NCI-H187 treated with DMSO at 0.1 percent for 48 hours (cell line): ENCODE data around the gene IRF2.

ENCODE experiments used
- DNase-seq: peaks from one replicate; lab custom pipeline; 2025; lab: John Stamatoyannopoulos, UW

The IRF2 gene

DNA sequence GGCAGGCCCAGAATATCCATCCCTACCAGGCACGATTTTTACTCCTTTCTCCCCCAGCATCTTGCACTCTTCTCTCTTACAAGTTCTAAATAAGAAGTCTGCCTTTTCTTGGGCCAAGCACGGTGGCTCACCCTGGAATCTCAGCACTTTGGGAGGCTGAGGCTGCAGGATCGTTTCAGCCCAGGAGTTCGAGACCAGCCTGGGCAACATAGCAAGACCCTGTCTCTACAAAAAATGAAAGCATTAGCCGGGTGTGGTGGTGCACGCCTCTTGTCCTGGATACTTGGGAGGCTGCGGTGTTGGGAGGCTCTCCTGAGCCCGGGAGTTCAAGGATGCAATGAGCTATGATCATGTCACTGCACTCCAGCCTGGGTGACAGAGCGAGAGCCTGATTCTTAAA lies 64.8 kb downstream of the IRF2 start:
- DNase-seq, result no peak

DNA sequence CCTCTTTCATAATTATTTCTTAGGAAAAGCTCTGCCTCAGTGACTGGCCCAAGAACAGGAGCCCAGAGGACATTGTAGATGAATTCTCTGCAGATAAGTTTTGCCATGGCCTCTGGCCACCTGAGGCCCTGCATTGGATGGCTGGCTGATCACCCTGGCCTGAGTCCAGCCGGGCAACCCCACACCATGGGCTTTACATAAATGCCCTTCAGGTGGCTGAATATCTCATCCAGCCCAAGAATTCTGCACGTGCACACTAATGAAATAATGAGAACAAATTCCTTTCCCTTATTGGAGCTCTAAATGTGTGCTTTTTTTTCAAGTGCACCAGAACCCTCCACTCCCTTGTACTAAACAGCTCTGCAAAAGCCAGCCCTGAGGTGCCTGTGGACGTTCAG lies 65.7 kb downstream of the IRF2 start:
- no peak for DNase-seq

- DNase-seq, result no peak
Observed at GRCh38 chr4:184408021-184408683, 66.2 kb downstream of the IRF2 start.

DNA sequence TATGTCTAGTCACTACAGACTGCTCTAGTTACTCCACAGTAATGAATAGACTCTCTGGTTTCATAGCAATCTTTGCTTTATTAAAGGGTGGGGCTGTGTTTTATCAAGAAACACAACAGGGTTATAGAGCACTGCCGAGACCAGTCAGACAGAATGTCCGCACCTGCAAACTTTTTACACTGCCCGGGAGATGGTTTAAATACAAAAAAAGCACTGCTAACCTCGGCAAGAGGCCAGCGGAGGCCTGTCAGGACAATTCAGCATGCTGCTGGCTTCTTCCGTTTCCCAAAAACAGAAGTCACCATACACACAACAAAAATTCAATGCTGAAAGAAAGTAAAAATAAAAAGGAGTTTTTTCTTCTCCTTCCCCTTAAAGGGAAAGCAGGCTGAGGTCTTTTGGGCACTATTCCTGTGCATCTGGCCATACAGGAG lies 67.4 kb downstream of the IRF2 start:
- DNase-seq, result no peak

- no peak for DNase-seq
Observed at GRCh38 chr4:184404047-184404446, 70.3 kb downstream of the IRF2 start.

DNA sequence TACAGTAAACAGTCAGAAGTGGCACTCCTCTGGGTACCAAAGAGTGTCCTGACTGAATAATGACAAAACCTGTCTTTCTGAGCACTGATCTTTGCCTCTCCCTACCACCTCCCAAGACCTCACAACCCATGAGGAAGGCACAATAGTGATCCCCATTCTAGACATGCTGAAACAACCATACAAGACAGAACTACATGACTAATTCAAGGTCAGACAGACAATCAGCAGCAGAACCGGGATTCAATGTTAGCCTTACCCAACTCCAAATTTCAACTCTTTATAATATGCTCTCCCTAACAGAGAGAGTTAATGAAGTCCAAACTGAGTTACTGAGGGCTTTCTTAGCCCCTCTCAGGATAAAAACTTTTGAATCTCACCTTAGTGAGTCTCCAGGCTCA lies 71.0 kb downstream of the IRF2 start:
- DNase-seq, result no peak

- DNase-seq, result no peak
Observed at GRCh38 chr4:184402740-184403383, 71.5 kb downstream of the IRF2 start.

DNA sequence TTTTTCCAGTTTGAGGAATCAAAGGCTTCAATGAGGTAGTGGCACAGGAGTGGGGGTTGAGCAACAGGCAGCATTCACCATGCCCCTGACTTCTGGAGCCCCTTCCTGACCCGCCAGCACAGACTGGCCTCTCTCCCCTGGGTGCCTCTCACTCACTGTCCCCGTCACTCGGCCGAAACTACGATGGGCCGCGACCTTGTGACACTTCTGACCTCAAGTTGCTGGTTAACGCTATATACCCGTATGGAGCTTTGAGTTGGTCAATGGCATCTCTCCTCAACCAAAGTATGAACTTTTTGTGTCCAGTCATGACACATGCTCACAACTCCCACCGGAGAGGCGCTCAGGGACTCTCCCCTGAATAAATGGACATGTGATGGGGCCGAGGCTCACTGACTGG lies 72.1 kb downstream of the IRF2 start:
- DNase-seq, result no peak

DNA sequence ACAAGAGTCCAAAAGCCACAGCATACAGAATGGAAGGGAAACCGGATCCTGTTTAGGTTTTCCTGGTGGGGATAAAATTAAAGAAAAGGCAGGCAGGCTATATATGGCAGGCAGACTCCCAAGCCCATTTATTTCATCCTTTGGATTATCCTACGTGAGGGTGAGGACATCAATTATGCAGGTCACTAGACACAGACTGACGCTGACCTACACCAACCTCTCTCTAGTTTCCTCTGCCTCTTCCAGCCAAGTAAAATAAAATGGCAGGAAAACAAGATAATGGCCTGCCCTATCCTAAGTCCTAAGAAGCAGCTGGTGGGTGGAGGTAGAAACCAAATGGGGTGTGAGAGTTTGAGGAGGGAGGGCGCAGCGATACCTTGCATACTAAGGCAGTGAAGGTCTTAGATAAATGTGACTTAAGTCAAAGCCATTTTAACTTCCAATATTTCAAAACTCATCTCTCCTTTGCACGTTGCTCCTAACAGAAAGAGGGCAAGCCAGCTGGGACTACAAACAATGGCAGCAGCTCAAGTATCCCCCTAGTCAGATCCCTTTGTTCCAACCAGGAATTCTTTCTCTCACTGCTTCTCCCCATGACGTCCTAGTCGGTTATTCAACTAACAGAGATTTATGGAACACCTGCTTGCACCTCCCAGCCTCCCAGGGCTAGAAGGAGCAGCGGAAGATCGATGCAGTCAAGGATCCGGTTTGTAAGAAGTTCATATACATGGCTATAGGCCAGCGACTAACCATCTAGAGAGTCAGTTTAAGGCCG lies 72.8 kb downstream of the IRF2 start:
- peak; percentile 80 for DNase-seq

DNA sequence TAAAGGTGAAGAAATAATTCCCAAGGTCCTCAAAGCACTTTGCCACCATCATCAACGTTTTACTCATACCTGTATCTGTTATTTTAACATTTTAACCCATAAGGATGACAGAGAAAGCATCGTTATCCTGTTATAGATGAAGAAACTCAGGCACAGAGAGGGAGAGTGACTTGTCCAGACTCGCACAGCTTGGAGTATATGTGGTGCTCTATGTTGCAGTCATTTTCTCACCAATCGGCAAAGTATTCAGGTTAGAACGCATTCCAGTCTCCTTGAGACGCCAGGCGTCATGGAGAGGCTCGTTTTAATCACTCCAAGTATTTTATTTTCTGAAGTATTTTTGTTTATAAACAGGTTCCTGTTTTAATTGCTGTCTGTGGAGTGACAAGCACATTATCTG lies 73.5 kb downstream of the IRF2 start:
- DNase-seq, result no peak

- DNase-seq, result no peak
Observed at GRCh38 chr4:184400375-184400870, 73.9 kb downstream of the IRF2 start.

DNA sequence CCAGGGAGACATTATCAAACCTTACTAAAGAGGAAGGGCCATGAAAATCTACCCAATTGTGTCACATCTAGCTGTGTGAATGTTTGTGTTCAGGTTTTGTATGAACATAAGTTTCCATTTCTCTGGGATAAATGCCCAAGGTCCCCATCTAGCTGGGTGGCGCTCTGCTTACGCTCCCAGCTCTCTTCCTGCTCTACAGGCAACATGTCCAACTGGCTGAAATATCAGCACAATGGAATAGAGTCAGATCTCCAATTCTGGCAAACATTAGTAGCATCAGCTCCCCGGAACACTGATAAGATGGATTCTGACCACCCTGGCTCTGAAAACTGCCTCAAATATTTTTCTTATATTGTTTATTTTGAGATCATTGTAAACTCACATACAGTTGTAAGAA lies 74.8 kb downstream of the IRF2 start:
- DNase-seq, result no peak

GRCh38 chr4:184398741-184399511 lies 75.4 kb downstream of the IRF2 start:
- DNase-seq, result no peak

DNA sequence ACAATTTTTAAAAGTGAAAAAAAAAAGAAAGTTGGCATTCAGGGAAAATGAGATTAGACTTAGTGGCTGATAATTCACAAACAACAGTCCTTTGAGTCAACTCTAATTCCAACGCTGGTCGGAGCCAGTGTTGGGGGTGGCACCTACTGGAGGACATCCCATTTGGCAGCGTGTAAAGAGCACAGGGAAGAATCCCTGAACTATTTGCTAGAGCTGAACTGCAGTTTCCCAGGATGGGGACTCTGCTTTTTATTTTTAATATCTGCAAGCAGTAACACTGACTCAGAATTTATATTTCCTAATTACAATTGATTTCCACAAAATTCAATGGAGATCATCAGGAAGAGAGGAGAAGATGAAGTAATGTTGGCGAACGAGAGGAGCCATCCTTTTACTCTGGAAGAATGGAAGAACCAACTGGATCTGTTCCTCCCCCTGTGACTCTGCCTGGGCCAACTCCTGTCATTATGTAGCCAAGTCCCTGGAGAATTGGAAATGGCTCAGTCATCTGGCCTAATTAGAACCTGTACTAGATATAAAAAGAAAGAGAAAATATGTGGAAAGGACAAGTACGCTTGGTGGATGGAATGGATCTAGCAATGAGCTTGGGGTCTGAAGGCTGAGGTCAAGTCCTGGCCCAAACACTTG lies 76.7 kb downstream of the IRF2 start:
- no peak for DNase-seq

DNA sequence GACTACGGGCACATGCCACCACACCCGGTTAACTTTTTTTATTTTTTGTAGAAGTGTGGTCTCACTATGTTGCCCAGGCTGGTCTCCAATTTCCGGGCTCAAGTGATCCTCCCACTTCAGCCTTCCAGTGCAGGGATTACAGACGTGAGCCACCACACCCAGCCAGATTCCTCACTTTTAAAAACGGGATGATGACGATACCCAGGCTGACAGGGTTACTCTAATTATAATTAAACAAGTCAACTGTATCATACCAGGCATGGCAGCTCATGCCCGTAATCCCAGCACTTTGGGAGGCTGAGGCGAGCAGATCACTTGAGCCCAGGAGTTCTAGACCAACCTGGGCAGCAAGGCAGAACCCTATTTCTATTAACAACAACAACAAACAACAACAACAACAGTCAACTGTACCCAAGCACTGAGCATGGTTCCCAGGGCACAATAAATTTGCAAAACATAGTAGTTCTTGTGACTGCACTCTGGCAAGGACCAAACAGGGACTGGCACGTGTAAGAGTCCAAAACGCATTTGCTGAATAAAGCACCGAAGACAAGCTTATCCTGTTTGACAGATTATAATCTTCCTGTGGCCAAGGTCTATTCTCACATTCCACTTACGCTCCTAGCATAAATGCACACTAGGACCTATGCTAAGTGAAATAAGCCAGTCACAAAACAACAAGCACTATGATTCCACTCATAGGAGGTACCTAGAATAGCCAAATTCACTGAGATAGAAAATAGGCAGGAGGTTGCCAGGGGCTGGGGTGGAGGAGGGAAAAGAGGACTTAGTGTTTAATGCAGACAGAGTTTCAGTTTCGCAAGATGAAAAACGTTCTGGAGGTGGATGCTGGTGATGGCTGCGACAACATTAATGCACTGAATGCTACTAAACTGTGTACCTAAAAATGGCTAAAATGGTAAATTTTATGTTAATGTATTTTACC lies 77.5 kb downstream of the IRF2 start:
- DNase-seq, result no peak

GRCh38 chr4:184395971-184396391 lies 78.4 kb downstream of the IRF2 start:
- DNase-seq, result peak; percentile 34

- DNase-seq, result no peak
Observed at GRCh38 chr4:184395451-184395917, 78.9 kb downstream of the IRF2 start.

GRCh38 chr4:184392748-184393559 lies 81.4 kb downstream of the IRF2 start:
- no peak for DNase-seq

GRCh38 chr4:184392316-184392715 lies 82.0 kb downstream of the IRF2 start:
- DNase-seq, result no peak
